GM21526 (cell line): ENCODE data around the gene MC5R.
"Not testable (repeated sequence)": the region's sequence is repeated elsewhere in the genome, so short reads cannot be mapped to it uniquely, and the experiment has no call there.

ENCODE experiments used
- ATAC-seq: cut with Tn5 transposase; IDR thresholded peaks from one replicate; pipeline ENCODE4 v1.9.1; 2021; ENCODE audit warnings: moderate library complexity; ENCODE audit not compliant: unreplicated experiment, low FRiP score

The MC5R gene

GRCh38 chr18:13835202-13835601 is 11.3 kb downstream of the MC5R start:
- ATAC-seq = no peak

- ATAC-seq = no peak
Measured at GRCh38 chr18:13836559-13836958, 12.6 kb downstream of the MC5R start.

- ATAC-seq = no peak
Measured at GRCh38 chr18:13849791-13850190, 25.8 kb downstream of the MC5R start.

- ATAC-seq = not testable (repeated sequence)
Measured at GRCh38 chr18:13862898-13863297, 38.9 kb downstream of the MC5R start.

- no peak for ATAC-seq
Measured at GRCh38 chr18:13868501-13869271, 44.7 kb downstream of the MC5R start.

- ATAC-seq = no peak
Measured at GRCh38 chr18:13871701-13872100, 47.8 kb downstream of the MC5R start.

GRCh38 chr18:13872373-13872772 is 48.4 kb downstream of the MC5R start:
- no peak for ATAC-seq

GRCh38 chr18:13872932-13873331 is 49.0 kb downstream of the MC5R start:
- no peak for ATAC-seq

GRCh38 chr18:13874558-13874957 is 50.6 kb downstream of the MC5R start:
- ATAC-seq = no peak
